ENCODE data around the gene HES3. TPM values are rescaled to one million over a fixed set of nuclear protein-coding genes. Genes with fewer than 3 reads are reported as not detected.

HES3 gene
- total RNA-seq, 4 donors from 2014 or later: not detected

DNA sequence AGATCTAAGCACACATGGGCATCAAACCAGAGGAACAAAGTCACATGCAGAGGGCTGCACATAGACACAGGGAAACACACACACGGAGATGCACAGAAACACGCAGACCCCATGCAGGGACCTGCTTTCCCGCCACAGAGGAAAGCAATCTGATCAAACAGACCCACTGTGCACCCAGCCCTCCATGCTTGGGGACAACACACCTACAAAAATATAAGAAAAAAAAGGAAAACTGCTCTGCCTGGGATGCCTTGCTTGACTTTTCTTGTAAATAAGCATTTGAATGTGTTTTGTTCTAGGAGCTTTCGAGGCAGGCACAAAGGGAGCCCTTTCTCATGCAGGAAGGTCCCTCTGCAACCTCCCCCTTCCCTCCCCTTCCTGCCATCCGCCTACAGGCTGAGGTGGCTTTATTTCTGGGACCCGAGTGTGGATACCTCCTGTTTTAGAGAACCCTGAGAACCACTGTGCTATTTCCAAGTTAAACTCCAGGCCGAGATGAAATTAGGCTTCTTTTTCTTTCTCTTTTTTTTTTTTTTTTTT lies 4.7 kb upstream of the HES3 start:
- H3K4me1 ChIP-seq: peaks cover 7 to 19% of the 10 kb centered on the region in 2 donors
- H3K36me3 ChIP-seq: no peaks in the 10 kb centered on the region
- no peak for TF ChIP-seq POLR2A (IDR thresholded peaks at IDR 0.05)
- TF ChIP-seq, protein P1, sequence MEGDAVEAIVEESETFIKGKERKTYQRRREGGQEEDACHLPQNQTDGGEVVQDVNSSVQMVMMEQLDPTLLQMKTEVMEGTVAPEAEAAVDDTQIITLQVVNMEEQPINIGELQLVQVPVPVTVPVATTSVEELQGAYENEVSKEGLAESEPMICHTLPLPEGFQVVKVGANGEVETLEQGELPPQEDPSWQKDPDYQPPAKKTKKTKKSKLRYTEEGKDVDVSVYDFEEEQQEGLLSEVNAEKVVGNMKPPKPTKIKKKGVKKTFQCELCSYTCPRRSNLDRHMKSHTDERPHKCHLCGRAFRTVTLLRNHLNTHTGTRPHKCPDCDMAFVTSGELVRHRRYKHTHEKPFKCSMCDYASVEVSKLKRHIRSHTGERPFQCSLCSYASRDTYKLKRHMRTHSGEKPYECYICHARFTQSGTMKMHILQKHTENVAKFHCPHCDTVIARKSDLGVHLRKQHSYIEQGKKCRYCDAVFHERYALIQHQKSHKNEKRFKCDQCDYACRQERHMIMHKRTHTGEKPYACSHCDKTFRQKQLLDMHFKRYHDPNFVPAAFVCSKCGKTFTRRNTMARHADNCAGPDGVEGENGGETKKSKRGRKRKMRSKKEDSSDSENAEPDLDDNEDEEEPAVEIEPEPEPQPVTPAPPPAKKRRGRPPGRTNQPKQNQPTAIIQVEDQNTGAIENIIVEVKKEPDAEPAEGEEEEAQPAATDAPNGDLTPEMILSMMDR (IDR thresholded peaks at IDR 0.05): no peak
- no peaks in the 10 kb centered on the region for H3K9me3 ChIP-seq
- no peak overlapping the region for H3K27ac ChIP-seq
- no peak for DNase-seq
- intact Hi-C loops (cut with DNase I; ENCODE audit: low total_unique reads): no loop called here
- no peak overlapping the region for H3K4me3 ChIP-seq
- H3K27me3 ChIP-seq: peaks cover 16 to 26% of the 10 kb centered on the region in 2 donors

- peaks cover 16 to 30% of the 10 kb centered on the region in 2 donors for H3K27me3 ChIP-seq
- intact Hi-C loops (cut with DNase I; ENCODE audit: low total_unique reads): no loop called here
Observed at GRCh38 chr1:6239950-6240768, 3.8 kb upstream of the HES3 start.

GRCh38 chr1:6241107-6241886 lies 2.7 kb upstream of the HES3 start:
- peaks cover 0 to 11% of the 10 kb centered on the region in 2 donors for H3K4me1 ChIP-seq
- no peaks in the 10 kb centered on the region for H3K9me3 ChIP-seq
- peaks cover 27 to 36% of the 10 kb centered on the region in 2 donors for H3K27me3 ChIP-seq
- no peak overlapping the region for H3K27ac ChIP-seq
- DNase-seq: no peak
- TF ChIP-seq, protein P1 (IDR thresholded peaks at IDR 0.05): no peak
- no peak for TF ChIP-seq POLR2A (IDR thresholded peaks at IDR 0.05)
- H3K36me3 ChIP-seq: no peaks in the 10 kb centered on the region
- intact Hi-C loops (cut with DNase I; ENCODE audit: low total_unique reads): no loop called here
- no peak overlapping the region for H3K4me3 ChIP-seq

More at GRCh38 chr1:6239950-6240768, 3.8 kb upstream of the HES3 start:
- no peak for DNase-seq
- Histone ChIP-seq H3K27ac (no peak overlapping the region), H3K4me3 (no peak overlapping the region), H3K9me3 (no peaks in the 10 kb centered on the region), H3K36me3 (no peaks in the 10 kb centered on the region), H3K4me1 (peaks cover 0 to 11% of the 10 kb centered on the region in 2 donors)
- TF ChIP-seq POLR2A (IDR thresholded peaks at IDR 0.05): no peak
- TF ChIP-seq, protein P1 (IDR thresholded peaks at IDR 0.05): no peak

DNA sequence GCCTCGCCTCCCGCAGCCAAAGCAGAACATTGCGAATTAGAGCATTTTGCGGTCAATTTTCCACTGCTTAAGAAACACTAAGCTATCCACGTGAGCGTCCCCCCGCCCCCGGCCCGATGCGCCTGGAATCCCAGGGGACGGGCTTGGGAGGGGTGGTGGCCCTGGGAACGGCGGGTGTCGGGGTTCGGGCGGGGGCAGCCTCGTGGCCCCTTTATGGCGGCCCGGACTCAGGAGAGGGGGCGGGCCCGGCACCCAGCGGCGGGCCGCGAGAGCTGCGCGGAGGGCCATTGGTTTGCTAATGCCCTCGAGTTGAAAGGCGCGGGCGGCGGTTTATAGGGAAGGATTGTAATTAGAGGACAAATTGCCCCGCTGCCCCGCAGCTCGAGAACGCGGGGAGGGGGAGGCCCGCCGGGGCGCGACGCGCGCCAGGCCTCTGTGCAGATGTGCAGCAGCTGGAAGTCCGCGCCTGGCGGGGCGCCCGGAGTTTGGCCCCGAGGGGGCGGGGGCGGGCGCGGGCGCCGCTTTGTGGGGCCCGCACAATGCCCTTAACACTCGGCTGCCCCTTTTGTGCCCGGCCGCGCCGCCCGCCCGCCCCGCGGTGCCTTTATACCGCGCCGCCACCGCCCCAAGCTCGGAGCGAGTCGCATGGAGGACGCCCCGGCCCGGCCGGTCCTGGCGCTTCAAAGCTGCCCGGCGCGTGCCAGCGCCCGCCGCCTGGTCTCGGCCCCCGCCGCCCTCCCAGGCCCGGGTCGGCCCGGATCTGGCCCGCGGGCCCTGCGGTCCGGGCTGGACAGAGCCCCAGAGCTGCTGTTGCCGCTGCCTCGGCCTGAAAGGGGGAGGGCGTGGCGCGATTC lies 1.9 kb upstream of the HES3 start:
- H3K4me1 ChIP-seq: peaks cover 0 to 11% of the 10 kb centered on the region in 2 donors
- no peak for TF ChIP-seq POLR2A (IDR thresholded peaks at IDR 0.05)
- TF ChIP-seq, protein P1 (IDR thresholded peaks at IDR 0.05): no peak
- DNase-seq: no peak
- no peak overlapping the region for H3K4me3 ChIP-seq
- H3K9me3 ChIP-seq: no peaks in the 10 kb centered on the region
- no peak overlapping the region for H3K27ac ChIP-seq
- H3K27me3 ChIP-seq: peaks cover 30 to 36% of the 10 kb centered on the region in 2 donors
- intact Hi-C loops (cut with DNase I; ENCODE audit: low total_unique reads): no loop called here
- no peaks in the 10 kb centered on the region for H3K36me3 ChIP-seq

Measured in uterus (tissue), 4 donors.